Right atrium auricular region (tissue), 2 donors: ENCODE results near the gene SLC25A48. TPM values are rescaled to one million over a fixed set of nuclear protein-coding genes. Genes with fewer than 3 reads are reported as not detected.

Experiments
- DNase-seq: peaks from one replicate; pipeline ENCODE4 v3.0.0-alpha.2; 2019; ENCODE audit warnings: low spot score
- H3K27ac ChIP-seq, 2 donors: fragments of 200-600 bp; sonication (generic); 1 replicate in 1 of 2; 2 replicates in 1 of 2; pipeline ENCODE4 v1.5.1; 2016 to 2019
- H3K27me3 ChIP-seq, 2 donors: fragments of 200-600 bp; sonication (generic); one replicate each; pipeline versions ENCODE4 v1.5.1 to v1.6.0; 2017 to 2019
- H3K36me3 ChIP-seq: fragments of 200-600 bp; sonication (generic); one replicate; pipeline ENCODE4 v1.5.1; 2016
- H3K4me1 ChIP-seq, 2 donors: fragments of 200-600 bp; sonication (generic); one replicate each; pipeline versions ENCODE4 v1.5.1 to v1.6.0; 2017 to 2019
- H3K4me3 ChIP-seq, 2 donors: fragments of 200-600 bp; sonication (generic); 1 replicate in 1 of 2; 2 replicates in 1 of 2; pipeline ENCODE4 v1.5.1; 2017 to 2019; ENCODE audit warnings: mild to moderate bottlenecking in 1 of 2, moderate library complexity in 1 of 2
- H3K9me3 ChIP-seq, 2 donors: fragments of 200-600 bp; sonication (generic); one replicate each; pipeline ENCODE4 v1.5.1; 2019
- CTCF ChIP-seq, 2 donors: fragments of 200-600 bp; sonication (generic); IDR thresholded peaks; one replicate each; pipeline ENCODE4 v1.5.1; 2019; ENCODE audit warnings: antibody characterized with exemption in 2 of 2
- total RNA-seq, 2 donors: library from RNA; depleted of rRNA; stranded (reverse); fragments of >200 nt; gene quantifications; one replicate each; pipeline ENCODE4 v1.1.0, GENCODE V29; 2016

The SLC25A48 gene
- total RNA-seq, 2 donors from 2014 or later: not detected

GRCh38 chr5:135920199-135920598 lies 85.7 kb downstream of the SLC25A48 start:
- no peaks in the 10 kb centered on the region for H3K4me1 ChIP-seq
- TF ChIP-seq CTCF (IDR thresholded peaks at IDR 0.05): no peak
- H3K4me3 ChIP-seq: no peak overlapping the region
- no peak for DNase-seq
- H3K27me3 ChIP-seq: no peaks in the 10 kb centered on the region
- no peaks in the 10 kb centered on the region for H3K9me3 ChIP-seq
- H3K36me3 ChIP-seq: no peaks in the 10 kb centered on the region
- H3K27ac ChIP-seq: no peak overlapping the region

GRCh38 chr5:135921388-135921787 lies 86.9 kb downstream of the SLC25A48 start:
- H3K27me3 ChIP-seq: no peaks in the 10 kb centered on the region

GRCh38 chr5:135930029-135930948 lies 95.8 kb downstream of the SLC25A48 start:
- H3K27ac ChIP-seq: no peak overlapping the region
- no peaks in the 10 kb centered on the region for H3K36me3 ChIP-seq
- DNase-seq: no peak
- no peak for TF ChIP-seq CTCF (IDR thresholded peaks at IDR 0.05)
- peak overlapping the region in 1 of 2 donors; percentile 43 for H3K4me3 ChIP-seq
- H3K4me1 ChIP-seq: peaks cover 0 to 11% of the 10 kb centered on the region in 2 donors
- peaks cover 5 to 6% of the 10 kb centered on the region in 2 donors for H3K27me3 ChIP-seq
- H3K9me3 ChIP-seq: peaks cover 0 to 9% of the 10 kb centered on the region in 2 donors

More at GRCh38 chr5:135921388-135921787, 86.9 kb downstream of the SLC25A48 start:
- no peaks in the 10 kb centered on the region for H3K4me1 ChIP-seq
- H3K4me3 ChIP-seq: no peak overlapping the region
- H3K36me3 ChIP-seq: no peaks in the 10 kb centered on the region
- no peak for TF ChIP-seq CTCF (IDR thresholded peaks at IDR 0.05)
- no peak overlapping the region for H3K27ac ChIP-seq
- no peaks in the 10 kb centered on the region for H3K9me3 ChIP-seq
- DNase-seq: no peak

GRCh38 chr5:135930949-135931295 lies 96.5 kb downstream of the SLC25A48 start:
- peaks cover 5 to 6% of the 10 kb centered on the region in 2 donors for H3K27me3 ChIP-seq
- DNase-seq: no peak
- H3K4me3 ChIP-seq: no peak overlapping the region
- TF ChIP-seq CTCF (IDR thresholded peaks at IDR 0.05): no peak
- H3K4me1 ChIP-seq: peaks cover 0 to 11% of the 10 kb centered on the region in 2 donors
- no peak overlapping the region for H3K27ac ChIP-seq
- H3K36me3 ChIP-seq: no peaks in the 10 kb centered on the region
- peaks cover 0 to 9% of the 10 kb centered on the region in 2 donors for H3K9me3 ChIP-seq

- H3K4me1 ChIP-seq: peaks cover 0 to 10% of the 10 kb centered on the region in 2 donors
- H3K27ac ChIP-seq: no peak overlapping the region
- no peaks in the 10 kb centered on the region for H3K9me3 ChIP-seq
- peaks cover 3 to 5% of the 10 kb centered on the region in 2 donors for H3K27me3 ChIP-seq
- DNase-seq: no peak
- no peak overlapping the region for H3K4me3 ChIP-seq
- TF ChIP-seq CTCF (IDR thresholded peaks at IDR 0.05): no peak
- H3K36me3 ChIP-seq: no peaks in the 10 kb centered on the region
Observed at GRCh38 chr5:135934939-135935338, 100.5 kb downstream of the SLC25A48 start.
